HL-60 (cell line): ENCODE data around the gene TBC1D24.

Source experiments
- CTCF ChIP-seq: IDR thresholded peaks from one replicate; pipeline ENCODE4 v1.5.1; 2011; ENCODE audit warnings: low read length, control low read depth, inconsistent platforms; ENCODE audit not compliant: insufficient read depth
- POLR2AphosphoS5 ChIP-seq: IDR thresholded peaks from 2 replicates; pipeline ENCODE4 v1.6.1; 2012; ENCODE audit warnings: low read depth
- REST ChIP-seq: IDR thresholded peaks from 2 replicates; pipeline ENCODE4 v1.6.1; 2012; ENCODE audit warnings: low read depth; ENCODE audit not compliant: insufficient replicate concordance

GRCh38 chr16:2450535-2450934, 24.4 kb upstream of the TBC1D24 start:
- TF ChIP-seq CTCF (no peak), REST (no peak), POLR2AphosphoS5 (no peak)
